GM21423 (cell line): ENCODE results near the gene ABHD14A.
"Not testable (repeated sequence)": the region's sequence is repeated elsewhere in the genome, so short reads cannot be mapped to it uniquely, and the experiment has no call there.

ENCODE experiments used
- ATAC-seq: cut with Tn5 transposase; IDR thresholded peaks from one replicate; pipeline ENCODE4 v1.9.1; 2021; ENCODE audit warnings: mild to moderate bottlenecking, moderate library complexity; ENCODE audit not compliant: unreplicated experiment

ABHD14A gene

DNA sequence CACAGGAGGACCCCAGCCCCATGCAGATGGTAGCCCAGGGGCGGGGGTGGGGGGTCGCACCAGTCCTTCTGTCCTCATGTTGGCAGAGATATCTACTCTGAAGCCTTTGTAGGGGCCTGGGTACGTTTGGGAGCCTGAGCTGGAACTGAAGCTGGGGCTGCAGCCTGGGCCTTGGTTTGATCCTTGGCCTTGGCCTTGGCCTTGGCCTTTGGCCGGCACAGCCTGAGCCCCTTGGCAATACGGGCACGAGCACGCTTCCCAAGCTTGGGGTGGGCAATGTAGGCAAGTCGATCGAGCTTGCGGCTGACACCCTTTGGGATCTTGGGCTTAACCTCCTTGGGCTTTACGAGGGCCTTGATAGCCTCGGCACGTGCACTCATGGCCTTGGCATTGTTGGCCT is 18.8 kb downstream of the ABHD14A start:
- ATAC-seq = not testable (repeated sequence)

GRCh38 chr3:51994530-51994929 is 19.7 kb downstream of the ABHD14A start:
- no peak for ATAC-seq

GRCh38 chr3:51995346-51996163 is 20.7 kb downstream of the ABHD14A start, which contains the start of gene RPL29:
TSS of gene RPL29 (minus strand) at chr3:51995895. CDS start at chr3:51995461, 434 bp downstream.
- peak; percentile 91 for ATAC-seq

GRCh38 chr3:51997172-51997571 is 22.3 kb downstream of the ABHD14A start:
- no peak for ATAC-seq

GRCh38 chr3:51997935-51998596 is 23.2 kb downstream of the ABHD14A start:
- ATAC-seq = no peak

DNA sequence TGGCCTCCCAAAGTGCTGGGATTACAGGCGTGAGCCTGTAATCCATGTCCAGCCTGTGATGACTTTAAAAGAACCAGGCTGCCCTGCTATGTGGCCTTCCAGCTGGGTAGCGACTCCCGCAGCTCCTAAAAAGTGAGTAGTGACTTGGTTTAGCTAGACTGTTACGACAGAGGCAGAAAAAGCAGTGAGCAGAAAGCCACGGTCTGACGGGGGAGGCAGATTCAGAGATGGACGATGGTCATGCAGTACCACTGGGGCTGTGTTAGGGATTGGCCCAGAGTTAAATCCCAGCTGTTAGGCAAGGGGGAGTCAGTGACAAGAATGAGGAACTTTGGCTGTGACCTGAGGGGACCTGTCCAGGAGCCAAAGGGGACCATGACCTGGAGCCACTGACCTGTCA is 23.9 kb downstream of the ABHD14A start:
- no peak for ATAC-seq

GRCh38 chr3:51999846-52000245 is 25.0 kb downstream of the ABHD14A start:
- ATAC-seq = no peak

GRCh38 chr3:52001443-52001974 is 26.6 kb downstream of the ABHD14A start:
- ATAC-seq = peak; percentile 84

DNA sequence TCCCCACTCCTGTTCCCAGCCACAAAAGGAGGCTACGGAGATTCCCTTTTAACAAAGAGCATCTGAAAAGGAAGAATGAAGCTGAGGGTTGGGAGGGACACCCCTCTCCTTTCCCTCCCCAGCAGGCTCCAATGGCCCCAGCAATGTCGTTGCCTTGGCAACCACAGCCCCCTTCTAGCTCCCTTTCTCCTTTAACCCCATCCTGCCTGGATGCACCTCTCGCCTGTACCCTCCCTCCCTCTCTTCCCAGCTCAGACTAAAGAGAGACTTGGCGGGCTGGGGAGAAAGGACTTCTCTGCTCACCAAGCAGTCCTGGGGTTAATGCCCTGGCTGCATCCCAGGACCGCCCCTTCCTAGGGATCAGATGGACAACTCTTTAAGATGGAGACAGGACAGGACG is 27.9 kb downstream of the ABHD14A start:
- ATAC-seq = no peak

DNA sequence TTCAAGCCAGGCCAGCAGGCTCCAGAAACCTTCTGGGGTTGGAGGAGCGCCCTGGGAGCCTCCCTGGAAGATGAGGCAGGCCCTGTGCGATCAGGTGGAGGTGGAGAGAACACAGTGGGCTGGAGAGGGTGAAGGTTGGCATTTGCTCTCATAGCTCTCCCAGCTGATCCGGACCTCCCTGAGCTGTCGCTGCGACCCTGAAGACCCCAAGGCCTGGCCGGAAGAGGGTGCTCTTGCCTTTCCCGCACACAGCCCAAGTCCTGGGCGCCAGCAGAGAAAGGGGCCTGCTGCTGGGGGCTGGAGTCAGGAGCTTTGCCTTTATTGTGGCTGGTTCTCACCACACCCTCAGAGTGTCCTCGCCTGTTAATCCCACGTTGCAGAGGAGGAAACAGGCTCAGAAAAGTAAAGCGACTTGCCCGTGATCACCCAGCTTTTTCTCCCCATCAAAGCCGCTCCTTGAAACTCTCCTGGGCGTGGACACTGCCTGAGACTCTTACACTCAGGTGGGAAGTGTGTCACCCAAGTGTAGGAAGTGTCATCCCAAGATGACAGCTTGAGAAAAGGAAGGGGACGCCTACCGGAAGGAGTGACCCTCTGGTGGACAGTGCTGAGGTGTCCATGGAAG is 29.4 kb downstream of the ABHD14A start:
- ATAC-seq = no peak

DNA sequence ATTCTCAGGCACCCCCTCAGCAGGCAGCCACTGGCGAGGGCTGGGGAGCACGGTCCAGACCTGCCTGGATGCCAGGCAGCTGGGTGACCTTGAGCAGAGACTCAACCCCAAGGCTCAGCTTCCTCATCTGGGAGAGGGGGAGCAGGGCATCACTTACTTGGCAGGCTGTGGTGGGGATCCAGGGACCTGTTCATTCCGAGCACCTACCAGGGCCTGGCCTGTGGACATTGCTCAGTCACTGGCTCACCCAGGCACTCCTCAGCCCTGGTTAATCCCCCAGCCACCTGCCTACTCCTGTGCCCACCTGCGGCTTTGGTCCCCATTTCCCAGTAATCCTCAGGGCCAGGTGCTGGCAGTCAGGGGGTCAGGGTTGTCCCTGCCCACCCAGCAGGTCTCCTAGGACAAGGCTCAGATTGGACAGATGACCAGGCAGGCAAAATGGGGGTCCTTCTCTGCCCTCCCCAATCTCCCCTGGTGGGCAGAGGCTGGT is 30.1 kb downstream of the ABHD14A start:
- no peak for ATAC-seq

GRCh38 chr3:52005571-52005986 is 30.7 kb downstream of the ABHD14A start:
- ATAC-seq = no peak

DNA sequence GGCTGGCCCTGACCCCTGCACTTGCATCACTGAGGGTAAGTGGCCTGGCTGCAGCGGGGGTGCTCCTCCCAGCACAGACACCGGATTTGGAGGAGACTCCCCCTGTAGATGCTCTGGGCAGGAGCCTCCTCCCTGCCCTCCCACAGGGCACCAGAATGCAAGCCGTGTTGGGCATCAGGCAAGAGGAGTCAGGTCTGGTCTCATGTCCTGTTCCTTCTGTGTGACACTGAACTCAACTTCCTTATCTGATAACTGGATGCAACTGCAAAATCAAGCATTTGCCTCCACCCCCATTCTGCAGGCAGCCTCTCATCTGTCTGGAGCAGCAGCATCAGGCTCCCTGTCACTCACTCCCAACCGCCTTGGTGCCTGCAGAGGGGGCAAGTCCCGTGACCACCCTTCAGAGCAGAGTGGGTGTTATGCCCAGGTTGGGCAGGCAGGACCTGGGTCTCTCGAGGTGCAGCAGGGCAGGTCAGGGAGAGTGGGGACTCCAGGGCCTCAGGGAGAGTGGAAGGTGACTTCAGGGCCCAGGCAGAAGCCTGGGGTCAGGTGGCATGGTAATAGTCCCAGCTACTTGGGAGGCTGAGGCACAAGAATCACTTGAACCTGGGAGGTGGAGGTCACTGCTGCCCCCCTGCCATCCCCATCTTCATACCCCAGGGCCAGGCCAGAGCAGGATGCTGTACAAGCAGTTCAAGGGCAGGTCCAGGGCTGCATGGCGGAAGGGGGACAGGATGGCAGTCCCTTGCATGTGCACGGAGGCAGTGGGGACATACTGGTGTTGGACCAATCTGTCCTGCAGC is 31.4 kb downstream of the ABHD14A start:
- no peak for ATAC-seq

DNA sequence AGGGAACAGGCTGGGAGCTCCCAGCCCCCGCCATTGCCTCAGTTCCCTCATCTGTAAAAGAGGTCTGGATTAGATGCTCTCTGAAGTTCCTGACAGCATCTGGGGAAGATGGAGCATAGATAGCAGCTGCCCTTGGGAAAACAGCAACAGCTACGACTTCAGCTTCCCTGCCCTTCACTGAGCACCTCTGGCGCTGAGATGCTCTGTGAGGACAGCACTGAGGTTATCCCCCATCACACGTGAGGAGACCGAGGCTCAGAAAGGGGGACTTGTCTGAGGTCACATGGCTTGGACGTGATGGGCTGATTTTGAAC is 31.9 kb downstream of the ABHD14A start:
- no peak for ATAC-seq

GRCh38 chr3:52007291-52007690 is 32.4 kb downstream of the ABHD14A start:
- ATAC-seq = no peak

GRCh38 chr3:52010431-52010830 is 35.6 kb downstream of the ABHD14A start:
- ATAC-seq = no peak

DNA sequence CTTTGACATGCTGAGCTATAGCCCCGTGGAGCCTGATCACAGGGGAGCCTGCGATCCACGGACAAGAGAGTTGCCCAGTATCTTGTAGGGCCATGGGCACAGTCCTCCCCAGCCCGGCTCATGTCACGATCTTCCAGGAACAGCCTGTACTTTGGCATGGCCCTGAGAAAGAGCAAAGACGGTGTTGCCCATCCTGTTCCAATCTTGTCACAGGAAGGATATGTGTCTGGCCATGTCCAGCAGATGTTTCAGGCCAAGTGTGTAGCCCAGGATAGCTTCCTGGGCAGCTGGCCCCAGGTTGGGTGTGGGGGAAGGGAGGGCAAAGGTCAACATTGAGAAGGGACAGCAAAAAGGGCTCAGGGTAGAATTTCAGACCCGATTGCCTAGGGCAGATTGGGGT is 37.8 kb downstream of the ABHD14A start:
- ATAC-seq = no peak

GRCh38 chr3:52013802-52014598 is 39.1 kb downstream of the ABHD14A start:
- ATAC-seq = no peak

DNA sequence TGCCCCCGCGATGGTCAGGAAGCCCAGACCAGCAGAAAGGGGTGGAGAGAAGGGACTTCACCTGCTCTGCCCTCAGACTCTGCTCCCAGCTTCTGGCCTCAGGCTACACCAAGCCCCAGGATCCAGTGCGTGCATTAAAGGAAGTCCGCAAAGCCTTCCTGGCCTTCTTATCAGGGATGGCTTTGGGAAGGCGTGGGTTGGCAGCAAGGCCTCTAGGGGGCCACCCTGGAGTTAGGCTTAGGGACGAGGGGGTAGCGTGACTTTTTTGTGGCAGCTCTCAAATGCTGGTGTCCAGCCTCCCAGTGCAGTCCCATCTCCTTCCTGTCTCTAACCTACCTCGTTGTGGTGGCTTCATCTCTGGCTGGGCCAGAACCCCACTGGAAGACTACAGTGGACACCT is 39.7 kb downstream of the ABHD14A start:
- no peak for ATAC-seq
